Prostate gland (tissue), 2 donors: ENCODE data around the gene BCCIP.

Source experiments
- POLR2A ChIP-seq: fragments of 450-650 bp; IDR thresholded peaks from one replicate; pipeline ENCODE4 v1.6.1; 2016; ENCODE audit warnings: antibody characterized with exemption, mild to moderate bottlenecking
- POLR2AphosphoS5 ChIP-seq: sonication (generic); formaldehyde crosslinking; IDR thresholded peaks from one replicate; pipeline ENCODE4 v1.6.1; 2017; ENCODE audit warnings: antibody characterized with exemption
- TF ChIP-seq, protein P1 (sequence below), 4 experiments: fragments of 200-600 bp in 2 of 4; fragments of 450-650 bp in 2 of 4; sonication (generic) in 2 of 4; IDR thresholded peaks; 1 replicate in 3 of 4; 2 replicates in 1 of 4; pipeline ENCODE4 v1.5.1; 2016 to 2019; ENCODE audit warnings: antibody characterized with exemption in 4 of 4, mild to moderate bottlenecking in 2 of 4, moderate library complexity in 2 of 4

DNA sequence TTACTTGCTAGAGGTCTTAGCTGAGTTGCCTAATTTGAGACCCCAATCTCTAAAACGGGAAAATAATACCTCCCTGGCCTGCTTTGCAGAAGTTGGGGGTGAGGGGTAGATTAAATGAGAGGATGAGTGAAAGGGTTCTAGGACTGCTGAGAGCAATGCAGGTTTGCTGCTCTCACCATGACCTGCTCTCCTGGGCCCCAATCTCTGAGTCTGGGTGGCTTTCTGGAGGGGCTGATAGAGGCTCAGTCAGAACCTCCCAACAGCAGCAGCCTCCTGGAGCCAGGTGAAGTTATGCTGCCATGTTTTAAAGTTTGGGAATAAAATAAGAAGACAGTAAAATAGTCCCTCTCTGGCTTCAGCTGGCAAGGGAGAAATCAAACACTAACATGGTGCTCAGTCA, 7.6 kb upstream of the BCCIP start:
- no peak for TF ChIP-seq POLR2A
- TF ChIP-seq, protein P1, sequence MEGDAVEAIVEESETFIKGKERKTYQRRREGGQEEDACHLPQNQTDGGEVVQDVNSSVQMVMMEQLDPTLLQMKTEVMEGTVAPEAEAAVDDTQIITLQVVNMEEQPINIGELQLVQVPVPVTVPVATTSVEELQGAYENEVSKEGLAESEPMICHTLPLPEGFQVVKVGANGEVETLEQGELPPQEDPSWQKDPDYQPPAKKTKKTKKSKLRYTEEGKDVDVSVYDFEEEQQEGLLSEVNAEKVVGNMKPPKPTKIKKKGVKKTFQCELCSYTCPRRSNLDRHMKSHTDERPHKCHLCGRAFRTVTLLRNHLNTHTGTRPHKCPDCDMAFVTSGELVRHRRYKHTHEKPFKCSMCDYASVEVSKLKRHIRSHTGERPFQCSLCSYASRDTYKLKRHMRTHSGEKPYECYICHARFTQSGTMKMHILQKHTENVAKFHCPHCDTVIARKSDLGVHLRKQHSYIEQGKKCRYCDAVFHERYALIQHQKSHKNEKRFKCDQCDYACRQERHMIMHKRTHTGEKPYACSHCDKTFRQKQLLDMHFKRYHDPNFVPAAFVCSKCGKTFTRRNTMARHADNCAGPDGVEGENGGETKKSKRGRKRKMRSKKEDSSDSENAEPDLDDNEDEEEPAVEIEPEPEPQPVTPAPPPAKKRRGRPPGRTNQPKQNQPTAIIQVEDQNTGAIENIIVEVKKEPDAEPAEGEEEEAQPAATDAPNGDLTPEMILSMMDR (IDR thresholded peaks at IDR 0.05), result no peak
- no peak for TF ChIP-seq POLR2AphosphoS5
